ENCODE data around the gene ASB18. TPM values are rescaled to one million over a fixed set of nuclear protein-coding genes. Genes with fewer than 3 reads are reported as not detected.

Gene ASB18
- total and polyA plus RNA-seq, 2 experiments from 2014 or later = not detected

DNA sequence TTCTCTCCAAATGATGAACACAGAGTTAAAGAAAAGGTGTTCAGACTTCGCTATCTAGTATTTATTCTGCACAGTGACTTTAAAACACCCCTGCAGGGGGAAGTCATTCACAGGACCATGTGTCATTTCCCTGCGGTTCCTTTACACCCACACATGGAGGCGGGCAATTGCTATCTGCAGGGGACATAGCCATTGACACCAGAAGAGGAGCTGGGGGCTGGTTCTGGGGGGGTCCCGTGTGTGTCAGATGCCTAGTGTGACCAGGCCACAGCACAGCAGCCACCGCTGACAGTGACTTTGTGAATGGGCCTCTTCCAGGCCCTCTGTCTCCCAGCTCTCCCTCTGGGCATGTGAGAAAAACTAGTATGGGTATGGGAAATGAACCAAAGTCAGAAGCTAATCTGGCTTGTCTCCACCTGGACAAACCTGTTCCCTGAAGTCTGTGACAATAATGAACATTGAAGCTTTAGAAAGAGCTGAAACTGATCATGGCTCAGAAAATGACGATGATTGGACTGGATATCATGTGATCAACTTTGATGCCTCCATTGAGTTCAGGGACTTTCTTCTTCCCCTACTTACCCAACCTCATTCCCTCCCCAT, 88.6 kb downstream of the ASB18 start:
- 52 to 67% methylated on average over 6 of the region's 6 CpGs for WGBS, 2 experiments (ENCODE audit: low coverage in 1 of 2, low lambda C conversion rate in 2 of 2, missing lambda C conversion rate in 2 of 2)
- Histone ChIP-seq H3K36me3 (ENCODE audit: low read depth) (no peaks in the 10 kb centered on the region), H3K4me2 (ENCODE audit: unreplicated experiment) (no peak overlapping the region), H4K20me1 (ENCODE audit: insufficient read depth) (no peaks in the 10 kb centered on the region), H3F3A (ENCODE audit: insufficient read depth) (peaks cover 25% of the 10 kb centered on the region), H2AFZ (no peak overlapping the region), H3K9ac (no peak overlapping the region), H3K27me3 (replicated peaks; ENCODE audit: insufficient read depth) (peaks cover 45% of the 10 kb centered on the region), H3K9me3 (ENCODE audit: low read depth) (no peaks in the 10 kb centered on the region), H3K79me2 (ENCODE audit: insufficient read depth) (no peaks in the 10 kb centered on the region), H3K4me3 (no peak overlapping the region), H3K27ac (no peak overlapping the region), H3K4me1 (ENCODE audit: insufficient read depth) (peaks cover 27% of the 10 kb centered on the region), H3K9me2 (ENCODE audit: insufficient read depth) (no peaks in the 10 kb centered on the region)
- DNase-seq = peak; percentile 38
- in situ Hi-C loops (cut with MboI) = loop anchor here (25.0 kb wide), 1 partner anchor 1038 kb away; no protein-coding TSS in a partner anchor
- TF ChIP-seq EZH2 (IDR thresholded peaks at IDR 0.05; ENCODE audit: insufficient read depth, poor library complexity, severe bottlenecking) (no peak), EZH2phosphoT487 (IDR thresholded peaks at IDR 0.05; ENCODE audit: insufficient read depth, low read depth) (no peak)

DNA sequence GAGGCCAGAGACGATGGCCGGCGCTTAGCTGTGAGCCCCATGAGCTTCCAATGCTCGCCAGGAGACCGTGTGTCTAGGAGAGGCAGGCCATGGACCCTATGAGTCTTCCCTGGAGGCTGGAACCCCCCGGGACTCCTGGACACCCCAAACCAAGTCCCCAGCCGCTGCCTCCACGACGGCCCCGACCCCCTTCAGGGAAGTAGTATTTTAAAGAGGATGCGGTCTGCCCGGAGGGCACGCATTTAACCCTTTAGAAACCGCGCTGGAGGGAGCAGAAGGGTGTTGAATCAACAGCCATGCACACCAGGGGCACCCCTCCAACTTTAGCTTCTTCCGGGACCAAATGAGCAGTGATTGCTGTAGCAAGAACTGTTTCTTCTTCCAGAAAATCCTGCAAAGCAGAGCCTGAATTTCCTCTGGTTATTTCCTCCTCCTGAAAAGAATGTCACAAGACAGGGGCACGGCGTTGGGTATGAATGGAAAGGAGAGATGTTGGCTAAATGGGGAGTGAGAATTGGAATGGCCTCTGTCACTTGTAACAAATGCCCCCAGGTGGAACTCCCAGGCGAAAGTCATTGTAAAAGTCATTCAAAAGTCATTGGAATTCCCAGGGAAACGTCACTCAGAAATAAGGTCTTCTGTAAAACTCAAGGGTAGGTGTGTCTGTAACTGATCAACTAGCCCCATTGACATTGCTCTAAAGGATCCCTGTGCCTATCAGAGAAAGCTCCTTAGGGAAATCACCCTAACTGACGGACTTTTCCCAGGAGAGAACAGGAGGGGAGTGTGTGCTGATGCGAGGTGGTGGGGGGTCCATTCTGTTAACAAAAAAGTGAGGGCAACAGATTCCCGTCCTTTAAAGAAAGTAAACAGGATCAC, 90.2 kb downstream of the ASB18 start:
- WGBS, 2 experiments (ENCODE audit: low coverage in 1 of 2, low lambda C conversion rate in 2 of 2, missing lambda C conversion rate in 2 of 2) = 24 to 26% methylated on average over 23 of the region's 23 CpGs
- in situ Hi-C loops (cut with MboI) = no loop called here
- no peak for DNase-seq
- Histone ChIP-seq H4K20me1 (ENCODE audit: insufficient read depth) (no peaks in the 10 kb centered on the region), H3K36me3 (ENCODE audit: low read depth) (no peaks in the 10 kb centered on the region), H3K4me1 (ENCODE audit: insufficient read depth) (peaks cover 14% of the 10 kb centered on the region), H3F3A (ENCODE audit: insufficient read depth) (peaks cover 16% of the 10 kb centered on the region), H2AFZ (no peak overlapping the region), H3K9me2 (ENCODE audit: insufficient read depth) (no peaks in the 10 kb centered on the region), H3K27ac (no peak overlapping the region), H3K79me2 (ENCODE audit: insufficient read depth) (no peaks in the 10 kb centered on the region), H3K4me3 (no peak overlapping the region), H3K9me3 (ENCODE audit: low read depth) (no peaks in the 10 kb centered on the region), H3K27me3 (replicated peaks; ENCODE audit: insufficient read depth) (peaks cover 62% of the 10 kb centered on the region), H3K9ac (no peak overlapping the region), H3K4me2 (ENCODE audit: unreplicated experiment) (no peak overlapping the region)
- TF ChIP-seq EZH2 (IDR thresholded peaks at IDR 0.05; ENCODE audit: insufficient read depth, poor library complexity, severe bottlenecking) (peak; percentile 45), EZH2phosphoT487 (IDR thresholded peaks at IDR 0.05; ENCODE audit: insufficient read depth, low read depth) (no peak)

DNA sequence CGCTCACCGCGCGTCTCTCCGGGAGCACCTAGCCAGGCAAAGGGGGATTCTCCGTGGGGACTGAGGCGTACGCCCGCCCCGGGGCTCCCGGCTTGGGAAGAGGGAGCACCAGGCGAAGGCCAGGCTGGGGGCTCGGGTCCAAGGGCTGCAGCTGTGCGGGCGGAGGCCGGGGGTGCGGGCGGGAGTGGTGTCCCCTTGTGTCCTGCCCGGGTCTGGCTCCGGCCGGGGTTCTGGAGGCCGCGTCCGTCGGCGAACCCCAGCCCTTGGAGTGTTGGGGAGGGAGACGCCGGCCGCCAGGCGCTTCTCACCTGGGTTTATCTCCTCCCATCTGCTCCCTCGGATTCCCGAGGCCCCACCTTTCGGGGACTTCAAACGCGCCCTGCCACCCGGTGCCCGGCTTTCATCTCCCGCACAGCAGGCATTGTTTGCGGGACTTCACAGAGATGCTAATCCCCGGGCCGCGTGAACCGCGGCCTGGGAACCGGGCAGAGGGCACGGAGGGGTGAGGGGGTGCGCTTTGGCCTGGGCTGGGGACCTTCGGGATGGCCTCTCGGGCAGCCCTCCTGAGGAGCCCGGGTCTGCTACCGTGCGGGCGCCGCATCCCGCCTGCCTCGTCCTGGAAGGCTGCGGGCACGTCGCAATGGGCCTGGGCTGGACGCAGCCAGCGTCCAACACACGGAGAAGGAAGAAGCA, 91.0 kb downstream of the ASB18 start:
- Histone ChIP-seq H3F3A (ENCODE audit: insufficient read depth) (peaks cover 16% of the 10 kb centered on the region), H3K9ac (no peak overlapping the region), H3K9me2 (ENCODE audit: insufficient read depth) (no peaks in the 10 kb centered on the region), H3K4me1 (ENCODE audit: insufficient read depth) (peaks cover 7% of the 10 kb centered on the region), H4K20me1 (ENCODE audit: insufficient read depth) (no peaks in the 10 kb centered on the region), H3K27ac (no peak overlapping the region), H3K4me3 (no peak overlapping the region), H2AFZ (no peak overlapping the region), H3K27me3 (replicated peaks; ENCODE audit: insufficient read depth) (peaks cover 70% of the 10 kb centered on the region), H3K36me3 (ENCODE audit: low read depth) (no peaks in the 10 kb centered on the region), H3K4me2 (ENCODE audit: unreplicated experiment) (no peak overlapping the region), H3K9me3 (ENCODE audit: low read depth) (no peaks in the 10 kb centered on the region), H3K79me2 (ENCODE audit: insufficient read depth) (no peaks in the 10 kb centered on the region)
- TF ChIP-seq EZH2 (IDR thresholded peaks at IDR 0.05; ENCODE audit: insufficient read depth, poor library complexity, severe bottlenecking) = peak; percentile 74
- TF ChIP-seq EZH2phosphoT487 (IDR thresholded peaks at IDR 0.05; ENCODE audit: insufficient read depth, low read depth) = no peak
- in situ Hi-C loops (cut with MboI) = no loop called here
- WGBS, 2 experiments (ENCODE audit: low coverage in 1 of 2, low lambda C conversion rate in 2 of 2, missing lambda C conversion rate in 2 of 2) = 6 to 7% methylated on average over 38 to 46 of the region's 62 CpGs
- DNase-seq = no peak

- Histone ChIP-seq H3K27ac (no peak overlapping the region), H3K36me3 (ENCODE audit: low read depth) (no peaks in the 10 kb centered on the region), H3K4me3 (no peak overlapping the region), H3K4me1 (ENCODE audit: insufficient read depth) (peaks cover 7% of the 10 kb centered on the region), H3K4me2 (ENCODE audit: unreplicated experiment) (no peak overlapping the region), H3K9ac (no peak overlapping the region), H4K20me1 (ENCODE audit: insufficient read depth) (no peaks in the 10 kb centered on the region), H3K9me2 (ENCODE audit: insufficient read depth) (no peaks in the 10 kb centered on the region), H3K9me3 (ENCODE audit: low read depth) (no peaks in the 10 kb centered on the region), H3K27me3 (replicated peaks; ENCODE audit: insufficient read depth) (peaks cover 77% of the 10 kb centered on the region), H3K79me2 (ENCODE audit: insufficient read depth) (no peaks in the 10 kb centered on the region), H3F3A (ENCODE audit: insufficient read depth) (peaks cover 16% of the 10 kb centered on the region), H2AFZ (no peak overlapping the region)
- TF ChIP-seq EZH2phosphoT487 (IDR thresholded peaks at IDR 0.05; ENCODE audit: insufficient read depth, low read depth) = no peak
- peak; percentile 98 for TF ChIP-seq EZH2 (IDR thresholded peaks at IDR 0.05; ENCODE audit: insufficient read depth, poor library complexity, severe bottlenecking)
- WGBS, 2 experiments (ENCODE audit: low coverage in 1 of 2, low lambda C conversion rate in 2 of 2, missing lambda C conversion rate in 2 of 2) = 11 to 14% methylated on average over 40 to 45 of the region's 46 CpGs
- in situ Hi-C loops (cut with MboI) = no loop called here
- DNase-seq = no peak
Measured at GRCh38 chr2:236172255-236173035, 91.8 kb downstream of the ASB18 start.

Data from GM23248 (cell line).